ENCODE data around the gene NUP62.

DNA sequence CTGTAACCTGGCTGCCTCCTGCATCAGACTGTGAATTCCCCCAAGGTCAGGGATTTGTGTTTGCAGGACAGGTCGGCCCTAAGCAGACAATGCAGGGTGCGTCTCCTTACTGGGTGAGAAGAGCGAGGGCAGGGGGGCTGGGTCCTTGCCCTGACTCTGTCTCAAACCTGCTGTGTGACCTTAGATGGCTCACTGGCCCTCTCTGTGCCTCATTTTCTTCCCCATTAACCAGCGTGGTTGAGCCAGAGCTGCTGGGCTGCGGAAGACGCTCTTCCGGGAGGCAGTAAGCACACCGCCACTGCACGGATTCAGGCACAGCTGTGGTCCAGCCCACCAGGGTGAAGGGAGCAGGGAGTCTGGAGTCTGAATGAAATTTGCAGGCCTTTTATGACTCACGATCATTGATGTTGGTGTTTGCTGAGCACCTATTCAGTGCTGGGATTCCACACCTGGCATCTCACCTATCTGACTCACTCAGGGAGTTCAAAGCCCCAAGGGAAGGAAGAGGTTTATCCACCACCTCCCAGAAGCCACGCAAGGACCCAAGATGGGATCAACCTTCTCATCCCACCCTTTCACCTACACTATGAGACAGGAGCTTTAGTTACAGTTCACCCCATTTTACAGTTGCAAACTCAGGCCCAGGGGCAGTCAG lies 54.7 kb downstream of the NUP62 start:
- TF ChIP-seq YY1 (IDR thresholded peaks at IDR 0.05; ENCODE audit: insufficient read depth, insufficient read length) (no peak), SUZ12 (IDR thresholded peaks at IDR 0.05; ENCODE audit: extremely low read depth, insufficient read depth, insufficient read length) (no peak)
